ENCODE measurements around the gene KRTAP10-7.
"Not testable (repeated sequence)": the region's sequence is repeated elsewhere in the genome, so short reads cannot be mapped to it uniquely, and the experiment has no call there.

GRCh38 chr21:44600118-44600978 is at the start of gene KRTAP10-7:
- TF ChIP-seq CTCF (IDR thresholded peaks at IDR 0.05); POLR2AphosphoS5 (IDR thresholded peaks at IDR 0.05); EP300 (IDR thresholded peaks at IDR 0.05; ENCODE audit: low read depth): not testable (repeated sequence)
